Heart left ventricle (tissue), 16 donors: ENCODE data around the gene NMT2. TPM values are rescaled to one million over a fixed set of nuclear protein-coding genes. Genes with fewer than 3 reads are reported as not detected.

Source experiments
- ATAC-seq, 4 donors: fragments of 200-7000 bp; cut with Tn5 transposase; one replicate each; pipeline ENCODE4 v1.9.1; 2020 to 2022; ENCODE audit warnings: moderate library complexity in 4 of 4, mild to moderate bottlenecking in 3 of 4, moderate number of reproducible peaks in 1 of 4
- DNase-seq, 5 donors: peaks; one replicate each; pipeline ENCODE4 v3.0.0-alpha.2; 2020
- H3K27ac ChIP-seq, 12 donors: fragments of 200-600 bp; sonication (generic) in 4 of 12; one replicate each; pipeline versions ENCODE4 v1.5.0 to v1.8.0; 2016 to 2022; ENCODE audit warnings: mild to moderate bottlenecking in 2 of 12
- H3K27me3 ChIP-seq, 9 donors: fragments of 200-600 bp; sonication (generic) in 2 of 9; one replicate each; pipeline versions ENCODE4 v1.5.1 to v1.8.0; 2016 to 2022; ENCODE audit warnings: mild to moderate bottlenecking in 3 of 9
- H3K36me3 ChIP-seq, 9 donors: fragments of 200-600 bp; sonication (generic) in 2 of 9; one replicate each; pipeline versions ENCODE4 v1.5.0 to v1.8.0; 2018 to 2022; ENCODE audit warnings: mild to moderate bottlenecking in 2 of 9
- H3K4me1 ChIP-seq, 12 donors: fragments of 200-600 bp; sonication (generic) in 4 of 12; one replicate each; pipeline versions ENCODE4 v1.5.0 to v1.8.0; 2016 to 2022; ENCODE audit warnings: mild to moderate bottlenecking in 3 of 12
- H3K4me3 ChIP-seq, 12 donors: fragments of 200-600 bp; sonication (generic) in 4 of 12; one replicate each; pipeline versions ENCODE4 v1.5.0 to v1.8.0; 2017 to 2022; ENCODE audit warnings: mild to moderate bottlenecking in 9 of 12, moderate library complexity in 4 of 12
- H3K9me3 ChIP-seq, 12 donors: fragments of 200-600 bp; sonication (generic) in 4 of 12; one replicate each; pipeline versions ENCODE4 v1.5.0 to v1.8.0; 2016 to 2022; ENCODE audit warnings: mild to moderate bottlenecking in 1 of 12
- CTCF ChIP-seq, 12 donors: fragments of 200-600 bp; sonication (generic) in 4 of 12; IDR thresholded peaks; one replicate each; pipeline versions ENCODE4 v1.5.0 to v1.8.0; 2018 to 2022; ENCODE audit warnings: antibody characterized with exemption in 12 of 12, mild to moderate bottlenecking in 5 of 12
- POLR2A ChIP-seq, 2 donors: fragments of 450-650 bp; IDR thresholded peaks; one replicate each; pipeline ENCODE4 v1.6.1; 2017; ENCODE audit warnings: antibody characterized with exemption in 2 of 2, mild to moderate bottlenecking in 2 of 2, moderate library complexity in 2 of 2
- WGBS, 4 donors: extraction: QIAGEN DNeasy Blood & Tissue Kit in 2 of 4; methylation state at CpG; one replicate each; pipeline versions ENCODE4 v1.1.5 to v1.1.7; 2013 to 2018; 5-methylcytosine and 5-hydroxymethylcytosine counted together
- intact Hi-C, 10 donors: fragments of 100-400 bp; cut with DNase I; formaldehyde crosslinking; loops; one replicate each; pipeline versions ENCODE4 v1.11.1 to v1.14.2; 2022
- polyA plus RNA-seq, 2 donors: library from polyadenylated mRNA; stranded (reverse); fragments of 200-250 nt; gene quantifications; one replicate each; pipeline ENCODE4 v1.2.3, GENCODE V29; 2013
- total RNA-seq, 9 donors: library from RNA; depleted of rRNA in 2 of 9; stranded (reverse); fragments of >200 nt in 2 of 9; fragmentation: NEBNext Ultra II Directional in 3 of 9; extraction: Animal tissue kit (Norgen Biotek cat#: 25700) in 3 of 9; gene quantifications; one replicate each; pipeline versions ENCODE4 v1.1.0 to v1.2.4, GENCODE V29; 2016 to 2023
- donor health status: ischemic (EF 13 %, LVEDD 7.1; RV severe dilation, severe dysfunction).
- donor health status: healthy with polysubstance abuse.
- donor health status: DM: no; HTN: yes; CAD: no.
- donor health status: DM: no; HTN: no; CAD: no.
- donor health status: ischemic (EF 25% LVEDD 6.9; RV normal size, moderate dysfunction).
- donor health status: ischemic (EF 25% LVEDD 5.7; RV mildly dilated, moderate dysfunction).
- donor health status: healthy.
- donor health status: DM: yes; HTN: yes; CAD: no.
- donor health status: ischemic (EF 35%, LVEDD 5.7; RV mildly dilated, moderate dysfunction).
- donor health status: nonischemic (EF 11% LVEDD 7.7; RV severe dilation, severe dysfunction).
- donor health status: DM: yes; HTN: yes; CAD: no.
- donor health status: PGD.
- donor health status: ischemic (EF 29% LVEDD 5.4; RV normal size, mild dysfunction).
- donor health status: nonischemic (EF 23%, LVEDD 6.1; RV moderate dilation, normal function).

NMT2 gene
- total and polyA plus RNA-seq, 11 donors, result 6.7 to 19.0 (median 13.2) TPM

GRCh38 chr10:15166325-15166724, 2.2 kb downstream of the NMT2 start:
- ATAC-seq (no peak), DNase-seq (no peak)
- no peaks in the 10 kb centered on the region for H3K27me3 ChIP-seq
- peak overlapping the region in 7 of 12 donors; percentile 8 to 99 (median 75) for H3K4me3 ChIP-seq
- no peak overlapping the region for H3K27ac ChIP-seq
- intact Hi-C loops, result loop anchor here in 3 of 10 donors (5.0 kb wide), 3 partner anchors 36 to 209 kb away; partner anchors contain the start of genes MEIG1 (in 1 of the 3) and RPP38 (in 1 of the 3)
- peaks cover 3 to 50% (median 28%) of the 10 kb centered on the region in 12 donors for H3K4me1 ChIP-seq
- H3K9me3 ChIP-seq, result no peaks in the 10 kb centered on the region
- H3K36me3 ChIP-seq, result no peaks in the 10 kb centered on the region
- TF ChIP-seq POLR2A (IDR thresholded peaks at IDR 0.05), result no peak
- TF ChIP-seq CTCF (IDR thresholded peaks at IDR 0.05), result no peak
- WGBS, 4 donors, result 51 to 66% (median 60%) methylated on average over 2 of the region's 2 CpGs

GRCh38 chr10:15163253-15163828, 5.2 kb downstream of the NMT2 start:
- intact Hi-C loops, result no loop called here
- DNase-seq, result no peak
- Histone ChIP-seq H3K4me3 (no peak overlapping the region), H3K27ac (no peak overlapping the region), H3K9me3 (no peaks in the 10 kb centered on the region), H3K4me1 (peaks cover 0 to 33% (median 14%) of the 10 kb centered on the region in 12 donors), H3K27me3 (no peaks in the 10 kb centered on the region), H3K36me3 (no peaks in the 10 kb centered on the region)
- TF ChIP-seq CTCF (IDR thresholded peaks at IDR 0.05), result no peak
- no peak for TF ChIP-seq POLR2A (IDR thresholded peaks at IDR 0.05)
- ATAC-seq, result no peak
- WGBS, 4 donors, result 25 to 48% (median 36%) methylated on average over 2 of the region's 2 CpGs

- intact Hi-C loops, result no loop called here
- Histone ChIP-seq H3K27me3 (no peaks in the 10 kb centered on the region), H3K36me3 (no peaks in the 10 kb centered on the region), H3K27ac (no peak overlapping the region), H3K4me3 (no peak overlapping the region), H3K4me1 (peaks cover 0 to 12% (median 4%) of the 10 kb centered on the region in 12 donors), H3K9me3 (no peaks in the 10 kb centered on the region)
- DNase-seq (no peak), ATAC-seq (no peak)
- no peak for TF ChIP-seq POLR2A (IDR thresholded peaks at IDR 0.05)
- no peak for TF ChIP-seq CTCF (IDR thresholded peaks at IDR 0.05)
These were observed 9.5 kb downstream of the NMT2 start for GRCh38 chr10:15158972-15159371.

GRCh38 chr10:15158448-15158847, 10.0 kb downstream of the NMT2 start:
- 88 to 94% (median 91%) methylated on average over 2 of the region's 2 CpGs for WGBS, 4 donors
- intact Hi-C loops, result no loop called here
- Histone ChIP-seq H3K27me3 (no peaks in the 10 kb centered on the region), H3K4me1 (peaks cover 0 to 10% (median 3%) of the 10 kb centered on the region in 12 donors), H3K27ac (no peak overlapping the region), H3K9me3 (no peaks in the 10 kb centered on the region), H3K36me3 (no peaks in the 10 kb centered on the region), H3K4me3 (no peak overlapping the region)
- no peak for TF ChIP-seq CTCF (IDR thresholded peaks at IDR 0.05)
- TF ChIP-seq POLR2A (IDR thresholded peaks at IDR 0.05), result no peak
- ATAC-seq (no peak), DNase-seq (no peak)
